NCI-H524 treated with DMSO at 0.1 percent for 48 hours (cell line): ENCODE results near the gene ERCC6L2.

Experiments used
- DNase-seq: peaks from one replicate; lab custom pipeline; 2025; lab: John Stamatoyannopoulos, UW

The ERCC6L2 gene

DNA sequence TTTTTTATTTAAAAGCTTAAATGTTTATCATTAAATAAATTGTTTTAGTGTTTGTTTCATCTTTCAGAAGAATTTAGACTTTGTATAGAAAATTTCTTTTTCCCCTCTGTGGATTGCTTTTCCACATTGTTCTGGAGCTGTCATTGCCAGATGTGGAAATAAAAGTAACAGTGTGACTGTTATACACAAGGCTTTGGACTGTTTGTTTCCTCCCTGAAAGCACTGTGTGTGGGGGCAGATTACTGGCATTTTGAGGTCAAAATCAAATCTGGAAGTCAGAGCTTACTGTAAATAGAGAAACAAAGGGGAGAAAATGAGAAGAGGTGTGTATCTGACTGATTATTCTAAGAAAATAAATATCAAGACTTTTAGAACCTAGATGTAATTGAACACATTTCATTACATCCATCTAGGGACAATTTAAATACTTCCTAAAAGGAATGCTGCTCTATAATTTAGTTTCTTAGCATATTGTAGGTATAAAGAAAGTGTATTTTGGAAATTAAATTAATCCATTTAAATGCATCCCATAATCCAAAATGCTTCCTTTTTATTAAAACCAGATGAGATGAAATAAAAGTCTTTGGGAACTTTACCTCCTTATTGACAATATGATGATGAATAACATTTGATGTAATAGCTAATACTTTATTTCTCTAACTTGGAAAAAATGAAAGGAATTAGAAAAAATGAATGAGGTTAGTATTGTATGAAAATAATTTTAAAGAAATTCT lies 51.9 kb downstream of the ERCC6L2 start:
- DNase-seq, result no peak

GRCh38 chr9:95930277-95930676 lies 54.8 kb downstream of the ERCC6L2 start:
- no peak for DNase-seq

- no peak for DNase-seq
Measured at GRCh38 chr9:95935861-95936578, 60.5 kb downstream of the ERCC6L2 start.

DNA sequence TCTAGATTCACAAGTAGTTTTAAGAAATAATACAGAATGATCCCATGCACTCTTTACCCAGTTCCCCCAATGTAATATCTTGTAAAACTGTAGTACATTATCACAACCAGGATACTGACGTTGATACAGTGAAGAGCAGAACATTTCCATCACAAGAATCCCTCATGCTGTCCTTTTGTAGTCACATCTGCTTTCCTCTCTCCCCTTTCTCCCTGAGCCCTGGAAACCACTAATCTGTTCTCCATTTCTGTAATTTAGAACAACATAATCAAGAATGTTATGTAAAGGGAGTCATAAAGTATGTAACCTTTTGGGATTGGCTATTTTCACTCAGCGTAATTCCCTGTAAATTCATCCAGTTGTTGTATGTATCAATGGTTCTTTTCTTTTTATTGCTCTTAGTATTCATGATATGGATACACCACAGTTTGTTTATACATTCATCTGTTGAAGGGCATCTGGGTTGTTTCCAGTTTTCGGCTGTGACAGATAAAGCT lies 61.1 kb downstream of the ERCC6L2 start:
- DNase-seq, result no peak

DNA sequence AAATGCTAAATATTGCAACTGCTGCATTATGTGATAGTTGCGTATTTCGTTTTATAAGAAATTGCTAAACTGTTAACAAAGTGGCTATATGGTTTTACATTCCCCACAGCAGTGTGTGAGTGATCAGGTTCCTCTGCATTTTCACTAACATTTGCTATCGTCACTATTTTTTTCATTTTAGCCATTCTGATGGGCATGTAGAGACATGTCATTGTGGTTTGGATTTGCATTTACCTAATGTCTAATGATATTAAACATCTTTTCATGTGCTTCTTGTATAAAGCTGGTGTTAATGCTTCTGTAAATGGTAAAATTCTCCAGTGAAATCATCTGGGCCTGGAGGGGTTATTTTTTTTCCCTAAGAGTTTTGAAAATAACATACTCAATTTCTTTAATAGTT lies 61.6 kb downstream of the ERCC6L2 start:
- DNase-seq, result no peak

DNA sequence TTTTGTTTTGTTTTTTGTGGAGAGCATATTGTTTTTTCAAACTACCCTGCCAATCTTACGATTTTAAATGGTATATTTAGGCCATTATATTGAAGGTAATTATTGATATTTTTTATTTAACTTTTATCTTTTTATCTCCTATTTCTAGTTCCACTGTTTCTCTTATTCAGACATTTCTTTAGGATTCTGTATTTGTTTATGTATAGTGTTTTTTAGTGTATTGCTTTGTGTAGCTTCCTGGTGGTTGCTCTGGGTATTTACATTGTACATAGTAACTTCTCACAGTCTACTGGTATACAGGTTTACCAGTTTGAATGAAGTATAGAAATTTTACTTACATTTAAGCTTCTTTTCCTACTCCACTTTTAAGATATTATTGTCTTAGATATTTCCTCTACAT lies 63.2 kb downstream of the ERCC6L2 start:
- no peak for DNase-seq

GRCh38 chr9:95939472-95939871 lies 64.0 kb downstream of the ERCC6L2 start:
- no peak for DNase-seq

GRCh38 chr9:95940265-95940664 lies 64.8 kb downstream of the ERCC6L2 start:
- no peak for DNase-seq

GRCh38 chr9:95942016-95942415 lies 66.5 kb downstream of the ERCC6L2 start:
- DNase-seq, result no peak

GRCh38 chr9:95947118-95947517 lies 71.6 kb downstream of the ERCC6L2 start:
- DNase-seq, result no peak

GRCh38 chr9:95952471-95952870 lies 77.0 kb downstream of the ERCC6L2 start:
- no peak for DNase-seq

DNA sequence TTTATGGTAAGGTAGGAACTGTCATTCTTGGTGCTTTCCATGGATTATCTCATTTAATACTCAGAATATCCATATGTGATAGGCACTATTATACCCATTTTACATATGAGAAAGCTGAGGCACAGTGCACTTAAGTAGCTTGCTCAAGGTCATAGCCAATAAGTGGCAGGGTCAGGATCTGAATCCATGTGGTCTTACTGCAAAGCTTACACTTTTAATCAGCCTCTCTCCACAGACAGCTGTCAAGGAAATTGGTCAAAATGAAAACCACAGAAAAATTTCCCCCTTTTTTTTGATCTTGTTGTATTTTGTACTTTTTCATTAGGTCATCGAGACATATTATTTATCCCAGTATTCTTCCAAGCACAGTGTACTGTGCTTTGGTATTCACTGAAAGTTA lies 78.5 kb downstream of the ERCC6L2 start:
- DNase-seq, result no peak

GRCh38 chr9:95954940-95955339 lies 79.4 kb downstream of the ERCC6L2 start:
- DNase-seq, result no peak

- DNase-seq, result no peak
Measured at GRCh38 chr9:95962936-95963335, 87.4 kb downstream of the ERCC6L2 start.

DNA sequence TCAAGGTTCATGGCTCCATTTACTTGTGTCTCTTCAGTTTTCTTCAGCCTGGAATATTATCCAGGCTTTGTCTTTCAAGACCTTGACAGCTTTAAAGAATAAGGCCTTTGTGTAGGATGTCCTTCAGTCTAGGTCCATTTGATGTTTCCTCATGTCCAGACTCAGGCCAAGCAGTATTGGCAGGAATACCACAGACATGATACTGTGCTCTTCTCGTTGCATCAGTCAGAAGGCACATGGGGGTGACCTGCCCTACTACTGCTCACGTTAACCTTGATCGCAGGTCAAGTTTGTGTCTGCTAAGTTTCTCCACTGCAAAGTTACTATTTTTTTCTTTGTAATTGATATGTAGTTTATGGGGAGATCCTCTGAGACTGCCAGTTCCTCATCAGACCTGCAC lies 88.2 kb downstream of the ERCC6L2 start:
- DNase-seq, result no peak

- no peak for DNase-seq
Measured at GRCh38 chr9:95966306-95966705, 90.8 kb downstream of the ERCC6L2 start.

- no peak for DNase-seq
Measured at GRCh38 chr9:95970317-95970716, 94.8 kb downstream of the ERCC6L2 start.

DNA sequence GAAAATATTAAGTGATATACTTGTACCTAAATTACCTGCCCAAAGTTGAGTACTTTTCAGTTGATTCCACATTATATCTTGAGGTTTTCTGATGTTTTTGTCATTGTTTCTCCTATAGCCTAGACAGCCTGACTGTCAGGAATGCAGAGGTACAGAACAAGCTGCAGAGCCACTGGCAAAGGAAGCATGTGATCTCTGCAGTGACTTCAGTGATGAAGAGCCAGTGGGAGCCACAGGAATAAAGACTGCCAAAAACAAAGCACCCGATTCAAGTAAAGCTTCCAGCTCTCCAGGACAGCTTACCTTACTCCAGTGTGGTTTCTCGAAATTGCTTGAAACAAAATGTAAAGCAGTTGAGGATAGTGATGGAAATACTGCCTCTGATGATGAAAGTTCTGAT lies 96.3 kb downstream of the ERCC6L2 start:
- no peak for DNase-seq

DNA sequence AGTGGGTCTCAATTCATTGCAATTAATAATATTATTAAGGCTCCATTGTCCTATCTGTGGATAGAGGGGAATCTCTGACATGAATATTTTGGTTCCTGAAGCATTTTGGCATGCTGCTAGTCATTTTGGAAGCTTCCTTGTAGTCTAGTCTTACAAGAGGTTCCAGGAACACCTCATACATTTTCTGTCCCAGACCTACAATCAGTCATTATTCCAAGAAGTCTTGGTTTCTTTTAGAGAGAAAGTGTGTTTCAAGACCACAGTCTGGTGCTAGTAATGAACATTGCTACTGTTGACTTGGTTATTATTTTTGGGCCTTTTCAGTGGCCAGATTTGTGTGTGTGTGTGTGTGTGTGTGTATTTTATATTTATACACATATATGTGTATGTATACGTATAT lies 98.9 kb downstream of the ERCC6L2 start:
- no peak for DNase-seq

- no peak for DNase-seq
Measured at GRCh38 chr9:95977371-95977770, 101.9 kb downstream of the ERCC6L2 start.

DNA sequence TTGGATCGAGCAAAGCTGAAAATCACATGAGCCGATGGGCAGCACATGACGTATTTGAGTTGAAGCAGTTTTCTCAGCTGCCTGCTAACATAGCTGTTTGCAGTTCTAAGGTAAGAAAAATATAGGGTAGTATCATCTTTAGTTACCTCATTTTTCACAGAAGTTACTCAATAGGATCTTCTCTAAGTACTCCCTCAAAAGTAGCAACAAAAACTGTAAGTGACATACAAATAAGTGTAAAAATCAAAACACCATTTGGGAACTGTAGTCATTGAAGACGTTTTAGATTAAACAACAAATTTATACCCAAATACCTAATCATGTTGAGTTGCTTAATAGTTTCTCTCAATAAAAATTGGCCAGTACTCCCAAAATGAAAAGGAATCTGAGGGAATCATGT lies 102.6 kb downstream of the ERCC6L2 start:
- DNase-seq, result no peak

GRCh38 chr9:95979446-95979845 lies 104.0 kb downstream of the ERCC6L2 start:
- no peak for DNase-seq

GRCh38 chr9:95980262-95981125 lies 105.0 kb downstream of the ERCC6L2 start:
- DNase-seq, result no peak
